ENCODE results near the gene CEBPG. TPM values are rescaled to one million over a fixed set of nuclear protein-coding genes. Genes with fewer than 3 reads are reported as not detected.

Gene CEBPG
- total RNA-seq, 2 experiments from 2014 or later, result 15.5 TPM

DNA sequence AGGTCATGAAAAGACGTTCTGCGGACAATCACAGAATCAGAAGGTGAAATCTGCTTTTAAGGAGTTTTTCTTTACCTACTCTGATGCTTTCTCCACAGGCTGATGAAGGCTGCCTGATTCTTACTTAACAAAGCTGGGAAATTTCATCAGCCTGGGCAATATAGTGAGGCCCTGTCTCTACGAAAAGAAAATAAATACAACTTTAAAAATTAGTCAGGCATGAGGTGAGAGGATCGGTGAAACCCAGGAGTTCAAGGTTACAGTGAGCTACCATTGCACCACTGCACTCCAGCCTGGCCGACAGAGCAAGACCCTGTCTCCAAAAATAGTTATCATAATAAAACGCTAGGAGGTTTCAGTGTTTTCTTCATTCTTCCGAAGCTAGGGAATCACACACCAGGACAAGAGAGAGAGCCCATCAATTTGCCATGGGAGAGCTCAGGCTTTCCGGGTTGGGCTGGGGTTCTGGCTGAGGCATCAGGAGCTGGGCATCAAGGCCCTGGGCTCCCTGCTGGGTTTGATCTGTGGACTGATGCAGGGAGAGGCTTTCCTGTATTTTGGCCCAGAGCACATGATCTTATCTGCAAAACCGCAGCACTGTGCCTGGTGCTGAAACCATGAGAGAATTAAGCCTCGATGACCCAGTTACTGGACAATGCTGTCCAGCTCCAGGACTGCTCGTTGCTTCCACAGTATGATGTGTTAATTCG is 25.1 kb upstream of the CEBPG start:
- no peak for ATAC-seq (ENCODE audit: poor library complexity)
- CTCF ChIA-PET, result no interaction called here

DNA sequence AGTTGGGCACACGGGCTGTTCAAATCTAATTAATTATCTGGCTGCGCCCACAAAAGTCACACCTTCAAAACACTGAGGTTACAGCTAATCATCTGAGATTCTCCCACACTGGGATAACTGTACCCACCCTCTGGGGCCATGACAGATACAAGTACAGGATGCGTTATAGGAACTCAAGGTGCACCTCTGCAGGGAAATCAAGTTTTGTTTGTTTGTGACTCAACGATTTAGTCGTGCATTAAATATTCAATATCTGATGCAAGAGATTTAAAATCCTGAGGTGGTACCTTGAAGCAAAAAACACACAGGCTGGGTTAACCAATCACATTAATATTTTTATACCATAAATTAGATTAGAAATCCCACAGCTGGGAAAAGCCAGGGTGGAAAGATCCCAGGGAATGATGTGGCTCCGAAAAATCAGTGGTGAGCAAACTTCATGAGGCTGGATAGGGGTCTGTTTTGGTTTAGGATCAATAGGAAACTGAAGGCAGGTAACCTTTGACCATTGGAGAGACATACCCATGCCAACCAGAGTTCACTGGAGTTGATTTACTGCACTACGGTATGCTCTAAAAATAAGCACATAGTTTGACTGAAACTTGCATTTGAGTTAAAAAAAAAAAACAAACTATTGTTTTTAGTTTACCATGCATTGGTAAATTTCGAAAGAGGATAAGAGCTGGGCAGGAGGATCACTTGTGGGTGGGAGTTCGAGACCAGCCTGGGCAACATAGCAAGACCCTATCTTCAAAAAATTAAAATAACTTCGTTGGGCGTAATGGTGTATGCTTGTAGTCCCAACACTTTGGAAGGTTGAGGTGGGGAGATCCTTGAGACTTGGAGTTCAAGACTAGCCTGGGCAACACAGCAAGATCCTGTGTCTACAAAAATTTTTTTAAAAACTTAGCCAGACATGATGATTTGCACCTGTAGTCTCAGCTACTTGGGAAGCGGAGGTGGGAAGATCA is 23.9 kb upstream of the CEBPG start:
- Mint-ChIP-seq H3K27me3 (peaks cover 53% of the 10 kb centered on the region), H3K4me3 (no peak overlapping the region), H3K4me1 (ENCODE audit: low read depth) (no peaks in the 10 kb centered on the region), H3K27ac (no peak overlapping the region), H3K9me3 (no peaks in the 10 kb centered on the region), H3K36me3 (ENCODE audit: low read depth) (no peaks in the 10 kb centered on the region)
- no peak overlapping the region for H3K4me3 ChIP-seq (ENCODE audit: low read length)
- ChIA-PET CTCF (interaction anchor here (1.0 kb wide), 1 partner anchor 8 kb away, joined by 3 read pairs; no protein-coding TSS in a partner anchor), POLR2A (no interaction called here)
- DNase-seq (no peak), ATAC-seq (ENCODE audit: poor library complexity) (no peak)
- no peaks in the 10 kb centered on the region for H3K36me3 ChIP-seq (ENCODE audit: insufficient read depth, low read length)
- peaks cover 0 to 4% of the 10 kb centered on the region in 2 experiments for H3K9me3 ChIP-seq (ENCODE audit: control insufficient read depth in 1 of 2, insufficient read depth in 1 of 2, low read length in 2 of 2)
- TF ChIP-seq, protein P1, sequence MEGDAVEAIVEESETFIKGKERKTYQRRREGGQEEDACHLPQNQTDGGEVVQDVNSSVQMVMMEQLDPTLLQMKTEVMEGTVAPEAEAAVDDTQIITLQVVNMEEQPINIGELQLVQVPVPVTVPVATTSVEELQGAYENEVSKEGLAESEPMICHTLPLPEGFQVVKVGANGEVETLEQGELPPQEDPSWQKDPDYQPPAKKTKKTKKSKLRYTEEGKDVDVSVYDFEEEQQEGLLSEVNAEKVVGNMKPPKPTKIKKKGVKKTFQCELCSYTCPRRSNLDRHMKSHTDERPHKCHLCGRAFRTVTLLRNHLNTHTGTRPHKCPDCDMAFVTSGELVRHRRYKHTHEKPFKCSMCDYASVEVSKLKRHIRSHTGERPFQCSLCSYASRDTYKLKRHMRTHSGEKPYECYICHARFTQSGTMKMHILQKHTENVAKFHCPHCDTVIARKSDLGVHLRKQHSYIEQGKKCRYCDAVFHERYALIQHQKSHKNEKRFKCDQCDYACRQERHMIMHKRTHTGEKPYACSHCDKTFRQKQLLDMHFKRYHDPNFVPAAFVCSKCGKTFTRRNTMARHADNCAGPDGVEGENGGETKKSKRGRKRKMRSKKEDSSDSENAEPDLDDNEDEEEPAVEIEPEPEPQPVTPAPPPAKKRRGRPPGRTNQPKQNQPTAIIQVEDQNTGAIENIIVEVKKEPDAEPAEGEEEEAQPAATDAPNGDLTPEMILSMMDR (IDR thresholded peaks at IDR 0.05), result no peak
- H3K27me3 ChIP-seq (ENCODE audit: control insufficient read depth in 1 of 2, insufficient read depth in 2 of 2, low read length in 2 of 2), result peaks cover 9 to 25% of the 10 kb centered on the region in 2 experiments
- H3K27ac ChIP-seq (ENCODE audit: low read depth in 1 of 2, low read length in 2 of 2), result no peak overlapping the region
- no peaks in the 10 kb centered on the region for H3K4me1 ChIP-seq (ENCODE audit: insufficient read depth, low read length)
- intact Hi-C loops (cut with DNase I, micrococcal nuclease), result no loop called here

More for the DNA sequence above, 25.1 kb upstream of the CEBPG start:
- no peak overlapping the region for H3K4me3 Mint-ChIP-seq
- H3K27me3 Mint-ChIP-seq, result peaks cover 56% of the 10 kb centered on the region
- Histone ChIP-seq H3K4me3 (ENCODE audit: low read length) (no peak overlapping the region), H3K27me3 (ENCODE audit: control insufficient read depth in 1 of 2, insufficient read depth in 2 of 2, low read length in 2 of 2) (peaks cover 19 to 35% of the 10 kb centered on the region in 2 experiments), H3K27ac (ENCODE audit: low read depth in 1 of 2, low read length in 2 of 2) (no peak overlapping the region), H3K4me1 (ENCODE audit: insufficient read depth, low read length) (no peaks in the 10 kb centered on the region), H3K9me3 (ENCODE audit: control insufficient read depth in 1 of 2, insufficient read depth in 1 of 2, low read length in 2 of 2) (peaks cover 0 to 4% of the 10 kb centered on the region in 2 experiments), H3K36me3 (ENCODE audit: insufficient read depth, low read length) (no peaks in the 10 kb centered on the region)
- TF ChIP-seq, protein P1 (IDR thresholded peaks at IDR 0.05), result no peak
- DNase-seq, result no peak
- H3K27ac Mint-ChIP-seq, result no peak overlapping the region
- intact Hi-C loops (cut with DNase I, micrococcal nuclease), result no loop called here
- H3K9me3 Mint-ChIP-seq, result no peaks in the 10 kb centered on the region
- no peaks in the 10 kb centered on the region for H3K4me1 Mint-ChIP-seq (ENCODE audit: low read depth)
- no peaks in the 10 kb centered on the region for H3K36me3 Mint-ChIP-seq (ENCODE audit: low read depth)
- POLR2A ChIA-PET, result no interaction called here

DNA sequence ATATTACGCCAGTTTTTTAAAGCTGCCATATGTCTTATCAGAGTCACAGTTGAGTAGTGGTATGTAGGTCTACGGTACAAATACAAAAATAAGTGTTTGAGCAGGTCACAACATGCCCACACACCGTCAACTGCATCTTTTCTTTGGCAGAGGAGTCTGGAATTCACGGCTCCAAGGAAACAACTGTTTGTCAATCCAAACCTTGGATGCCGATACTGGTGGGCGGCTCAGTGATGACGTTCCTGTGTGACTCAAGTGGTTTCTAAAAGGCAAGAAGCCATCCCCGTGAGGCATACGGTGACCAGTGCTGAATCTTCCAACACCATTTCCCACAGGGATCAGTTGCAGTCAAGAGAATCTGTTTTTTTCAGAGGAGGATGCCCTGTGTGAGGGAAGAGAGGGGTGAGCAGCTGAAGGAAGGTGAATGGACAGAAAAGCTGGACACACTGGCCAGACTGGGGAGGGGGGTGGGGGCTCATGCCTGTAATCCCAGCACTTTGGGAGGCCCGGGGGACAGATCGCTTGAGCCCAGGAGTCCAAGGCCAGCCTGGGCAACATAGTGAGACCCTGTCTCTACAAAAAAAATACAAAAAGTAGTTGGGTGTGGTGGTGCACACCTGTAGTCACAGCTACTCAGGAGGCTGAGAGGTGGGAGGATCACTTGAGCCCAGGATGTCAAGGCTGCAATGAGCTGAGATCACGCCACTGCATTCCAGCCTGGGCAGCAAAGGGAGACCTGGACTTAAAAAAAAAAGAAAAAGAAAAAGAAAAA is 22.8 kb upstream of the CEBPG start:
- H3K36me3 ChIP-seq (ENCODE audit: insufficient read depth, low read length), result no peaks in the 10 kb centered on the region
- ATAC-seq (ENCODE audit: poor library complexity) (no peak), DNase-seq (no peak)
- no peak overlapping the region for H3K4me3 Mint-ChIP-seq
- POLR2A ChIA-PET, result no interaction called here
- no peak overlapping the region for H3K4me3 ChIP-seq (ENCODE audit: low read length)
- H3K27me3 ChIP-seq (ENCODE audit: control insufficient read depth in 1 of 2, insufficient read depth in 2 of 2, low read length in 2 of 2), result peaks cover 4 to 14% of the 10 kb centered on the region in 2 experiments
- TF ChIP-seq, protein P1 (IDR thresholded peaks at IDR 0.05), result no peak
- H3K36me3 Mint-ChIP-seq (ENCODE audit: low read depth), result no peaks in the 10 kb centered on the region
- H3K27me3 Mint-ChIP-seq, result peaks cover 42% of the 10 kb centered on the region
- CTCF ChIA-PET, result interaction anchor here (1.0 kb wide), 1 partner anchor 9 kb away, joined by 3 read pairs; no protein-coding TSS in a partner anchor
- intact Hi-C loops (cut with DNase I, micrococcal nuclease), result no loop called here
- no peaks in the 10 kb centered on the region for H3K4me1 ChIP-seq (ENCODE audit: insufficient read depth, low read length)
- H3K9me3 Mint-ChIP-seq, result no peaks in the 10 kb centered on the region
- no peak overlapping the region for H3K27ac Mint-ChIP-seq
- no peak overlapping the region for H3K27ac ChIP-seq (ENCODE audit: low read depth in 1 of 2, low read length in 2 of 2)
- H3K4me1 Mint-ChIP-seq (ENCODE audit: low read depth), result no peaks in the 10 kb centered on the region
- H3K9me3 ChIP-seq (ENCODE audit: control insufficient read depth in 1 of 2, insufficient read depth in 1 of 2, low read length in 2 of 2), result peaks cover 4% of the 10 kb centered on the region in 2 experiments

Measured in CD4-positive, alpha-beta T cell (primary cell).